Gastrocnemius medialis (tissue), 4 donors: ENCODE data around the gene ATF3. TPM values are rescaled to one million over a fixed set of nuclear protein-coding genes. Genes with fewer than 3 reads are reported as not detected.

Source experiments
- ATAC-seq, 2 donors: fragments of 150-250 bp; one replicate each; pipeline ENCODE4 v1.9.1; 2016
- DNase-seq, 2 donors: peaks; one replicate each; pipeline ENCODE4 v3.0.0-alpha.2; 2019
- H3K27ac ChIP-seq, 4 donors: fragments of 200-600 bp; sonication (generic); 1 replicate in 1 of 4; 2 replicates in 3 of 4; pipeline ENCODE4 v1.5.1; 2016 to 2018; ENCODE audit warnings: mild to moderate bottlenecking in 2 of 4, moderate library complexity in 1 of 4
- H3K27me3 ChIP-seq, 3 donors: fragments of 200-600 bp; sonication (generic) in 2 of 3; 1 replicate in 1 of 3; 2 replicates in 2 of 3; pipeline versions ENCODE4 v1.5.1 to v1.6.0; 2016 to 2019; ENCODE audit warnings: mild to moderate bottlenecking in 1 of 3, moderate library complexity in 1 of 3
- H3K36me3 ChIP-seq, 2 donors: fragments of 200-600 bp; sonication (generic) in 1 of 2; one replicate each; pipeline ENCODE4 v1.5.1; 2017 to 2018
- H3K4me1 ChIP-seq, 2 donors: fragments of 200-600 bp; sonication (generic) in 1 of 2; one replicate each; pipeline ENCODE4 v1.5.1; 2016 to 2017; ENCODE audit warnings: mild to moderate bottlenecking in 2 of 2
- H3K4me3 ChIP-seq, 4 donors: fragments of 200-600 bp; sonication (generic) in 3 of 4; 1 replicate in 1 of 4; 2 replicates in 3 of 4; pipeline ENCODE4 v1.5.1; 2016 to 2019; ENCODE audit warnings: mild to moderate bottlenecking in 2 of 4
- H3K9me3 ChIP-seq, 3 donors: fragments of 200-600 bp; sonication (generic) in 2 of 3; 1 replicate in 1 of 3; 2 replicates in 2 of 3; pipeline ENCODE4 v1.5.1; 2016 to 2019
- POLR2A ChIP-seq, 2 donors: fragments of 450-650 bp; IDR thresholded peaks; one replicate each; pipeline ENCODE4 v1.6.1; 2017; ENCODE audit warnings: antibody characterized with exemption in 2 of 2, mild to moderate bottlenecking in 2 of 2, moderate library complexity in 2 of 2
- in situ Hi-C, 4 donors: fragments of 200-750 bp; cut with MboI; loops; one replicate each; pipeline versions ENCODE4 v1.15.0 to v1.8.0; 2017; ENCODE audit warnings: low sequenced_read_pairs in 4 of 4
- intact Hi-C: fragments of 100-400 bp; cut with DNase I; formaldehyde crosslinking; loops from one replicate; pipeline ENCODE4 v1.15.1; 2023; ENCODE audit warnings: low total_unique reads
- total RNA-seq, 4 donors: library from RNA; depleted of rRNA; stranded (reverse); fragments of >200 nt; gene quantifications; one replicate each; pipeline versions ENCODE4 v1.1.0 to v1.2.3, GENCODE V29; 2016
- TF ChIP-seq, protein P1 (sequence below), 5 experiments: fragments of 450-650 bp in 3 of 5; fragments of 200-600 bp in 2 of 5; sonication (generic) in 2 of 5; IDR thresholded peaks in 4 of 5; conservative IDR thresholded peaks in 1 of 5; 1 replicate in 4 of 5; 2 replicates in 1 of 5; pipeline ENCODE4 v1.5.1; 2016 to 2019; ENCODE audit warnings: antibody characterized with exemption in 5 of 5, mild to moderate bottlenecking in 3 of 5, moderate library complexity in 3 of 5

Gene ATF3
- total RNA-seq, 4 donors from 2014 or later = 1.9 to 7.4 (median 7.2) TPM

DNA sequence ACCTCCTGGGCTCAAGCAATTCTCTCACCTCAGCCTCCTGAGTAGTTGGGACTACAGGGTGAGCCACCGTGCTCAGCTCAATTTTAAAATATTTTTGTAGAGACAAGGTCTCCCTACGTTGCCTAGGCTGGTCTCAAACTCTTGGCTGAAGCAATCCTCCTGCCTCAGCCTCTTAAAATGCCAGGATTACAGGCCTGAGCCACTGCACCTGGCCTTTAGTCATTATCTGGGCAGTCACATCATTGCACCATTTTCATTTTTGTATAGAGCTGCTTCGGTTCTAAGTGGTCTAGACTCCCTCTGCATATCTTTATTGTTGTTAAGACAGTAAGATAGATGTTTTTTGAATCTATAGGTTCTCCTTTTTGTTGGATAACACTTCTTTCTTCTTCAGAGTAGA lies 39.9 kb downstream of the ATF3 start:
- no peaks in the 10 kb centered on the region for H3K4me1 ChIP-seq
- no peaks in the 10 kb centered on the region for H3K27me3 ChIP-seq
- no peak for DNase-seq
- in situ Hi-C loops (no loop called here), intact Hi-C loops (no loop called here)
- no peak overlapping the region for H3K27ac ChIP-seq
- no peak for TF ChIP-seq POLR2A (IDR thresholded peaks at IDR 0.05)
- TF ChIP-seq, protein P1, sequence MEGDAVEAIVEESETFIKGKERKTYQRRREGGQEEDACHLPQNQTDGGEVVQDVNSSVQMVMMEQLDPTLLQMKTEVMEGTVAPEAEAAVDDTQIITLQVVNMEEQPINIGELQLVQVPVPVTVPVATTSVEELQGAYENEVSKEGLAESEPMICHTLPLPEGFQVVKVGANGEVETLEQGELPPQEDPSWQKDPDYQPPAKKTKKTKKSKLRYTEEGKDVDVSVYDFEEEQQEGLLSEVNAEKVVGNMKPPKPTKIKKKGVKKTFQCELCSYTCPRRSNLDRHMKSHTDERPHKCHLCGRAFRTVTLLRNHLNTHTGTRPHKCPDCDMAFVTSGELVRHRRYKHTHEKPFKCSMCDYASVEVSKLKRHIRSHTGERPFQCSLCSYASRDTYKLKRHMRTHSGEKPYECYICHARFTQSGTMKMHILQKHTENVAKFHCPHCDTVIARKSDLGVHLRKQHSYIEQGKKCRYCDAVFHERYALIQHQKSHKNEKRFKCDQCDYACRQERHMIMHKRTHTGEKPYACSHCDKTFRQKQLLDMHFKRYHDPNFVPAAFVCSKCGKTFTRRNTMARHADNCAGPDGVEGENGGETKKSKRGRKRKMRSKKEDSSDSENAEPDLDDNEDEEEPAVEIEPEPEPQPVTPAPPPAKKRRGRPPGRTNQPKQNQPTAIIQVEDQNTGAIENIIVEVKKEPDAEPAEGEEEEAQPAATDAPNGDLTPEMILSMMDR (IDR thresholded peaks at IDR 0.05 in 4 of 5, conservative IDR thresholded peaks at IDR 0.05 in 1 of 5) = no peak
- no peaks in the 10 kb centered on the region for H3K9me3 ChIP-seq
- no peak overlapping the region for H3K4me3 ChIP-seq
- ATAC-seq = no peak
- H3K36me3 ChIP-seq = no peaks in the 10 kb centered on the region

DNA sequence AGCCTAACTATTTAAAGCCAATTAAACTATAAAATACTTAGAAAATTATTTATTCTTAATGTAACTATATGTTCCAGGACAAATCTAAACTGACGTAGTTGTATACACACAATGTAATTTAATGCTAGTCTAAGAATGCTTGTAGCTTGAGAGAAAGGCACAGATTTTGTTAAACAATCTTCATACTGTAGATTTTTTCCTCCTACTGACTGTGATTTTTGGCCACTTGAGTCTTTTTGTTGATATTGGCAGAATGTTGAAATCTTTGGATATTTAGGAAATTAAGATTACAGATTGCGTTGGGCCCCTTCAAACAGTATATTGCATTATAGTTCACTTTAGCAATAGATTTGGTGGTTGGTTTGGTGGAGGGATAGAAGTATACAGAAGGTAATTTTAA lies 40.5 kb downstream of the ATF3 start:
- Histone ChIP-seq H3K27me3 (no peaks in the 10 kb centered on the region), H3K36me3 (no peaks in the 10 kb centered on the region), H3K9me3 (no peaks in the 10 kb centered on the region), H3K4me1 (no peaks in the 10 kb centered on the region), H3K27ac (no peak overlapping the region), H3K4me3 (no peak overlapping the region)
- no peak for ATAC-seq
- intact Hi-C loops (no loop called here), in situ Hi-C loops (no loop called here)
- no peak for DNase-seq
- TF ChIP-seq, protein P1 (IDR thresholded peaks at IDR 0.05 in 4 of 5, conservative IDR thresholded peaks at IDR 0.05 in 1 of 5) = no peak
- TF ChIP-seq POLR2A (IDR thresholded peaks at IDR 0.05) = no peak

DNA sequence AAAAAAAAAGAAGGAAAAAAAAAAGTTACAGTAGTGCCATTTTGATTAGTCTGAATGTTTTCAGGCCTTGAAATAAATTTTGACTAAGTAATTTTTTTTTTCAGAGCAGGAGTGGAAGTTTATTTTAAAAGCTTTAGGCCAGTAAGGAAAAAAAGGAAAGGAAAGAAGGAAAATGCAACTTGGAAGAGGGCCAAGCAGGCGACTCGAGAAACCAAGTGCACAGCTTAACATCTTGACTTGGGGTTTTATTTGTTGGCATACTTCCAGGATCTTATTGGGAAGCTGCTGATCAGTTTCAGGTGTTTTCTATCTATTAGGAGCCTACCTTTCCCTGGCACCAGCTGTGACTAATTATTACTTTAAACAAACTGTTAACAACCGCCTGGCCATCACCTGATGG lies 41.7 kb downstream of the ATF3 start:
- TF ChIP-seq, protein P1 (IDR thresholded peaks at IDR 0.05 in 4 of 5, conservative IDR thresholded peaks at IDR 0.05 in 1 of 5) = no peak
- TF ChIP-seq POLR2A (IDR thresholded peaks at IDR 0.05) = no peak
- no peaks in the 10 kb centered on the region for H3K36me3 ChIP-seq
- ATAC-seq = no peak
- no peak overlapping the region for H3K4me3 ChIP-seq
- no peak overlapping the region for H3K27ac ChIP-seq
- in situ Hi-C loops (loop anchor here in 1 of 4 donors (25.0 kb wide), 1 partner anchor 337 kb away; no protein-coding TSS in a partner anchor), intact Hi-C loops (no loop called here)
- DNase-seq = no peak
- H3K27me3 ChIP-seq = no peaks in the 10 kb centered on the region
- H3K9me3 ChIP-seq = no peaks in the 10 kb centered on the region
- no peaks in the 10 kb centered on the region for H3K4me1 ChIP-seq

DNA sequence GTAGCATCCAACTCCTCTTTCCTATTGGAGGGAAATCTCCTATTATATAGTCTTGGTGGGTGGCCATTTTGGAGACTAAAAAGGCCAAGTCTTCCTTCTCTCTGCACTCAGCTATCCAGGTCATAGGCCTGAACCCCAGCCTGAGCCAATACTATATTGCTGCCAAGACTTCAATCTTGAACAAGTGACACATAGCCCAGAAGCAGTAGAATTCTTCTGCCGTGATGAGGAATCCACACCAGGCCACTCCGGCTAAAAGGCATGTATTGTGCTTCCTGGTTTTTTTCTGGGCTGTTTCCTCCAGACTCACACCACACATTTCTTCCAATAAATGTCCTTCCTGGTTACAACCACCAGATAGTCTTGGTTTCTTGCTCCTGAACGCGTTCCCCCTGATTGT lies 43.0 kb downstream of the ATF3 start:
- Histone ChIP-seq H3K9me3 (no peaks in the 10 kb centered on the region), H3K4me1 (no peaks in the 10 kb centered on the region), H3K27ac (no peak overlapping the region), H3K36me3 (no peaks in the 10 kb centered on the region), H3K4me3 (no peak overlapping the region), H3K27me3 (no peaks in the 10 kb centered on the region)
- ATAC-seq = no peak
- TF ChIP-seq, protein P1 (IDR thresholded peaks at IDR 0.05 in 4 of 5, conservative IDR thresholded peaks at IDR 0.05 in 1 of 5) = no peak
- no peak for TF ChIP-seq POLR2A (IDR thresholded peaks at IDR 0.05)
- intact Hi-C loops (no loop called here), in situ Hi-C loops (loop anchor here in 1 of 4 donors (25.0 kb wide), 1 partner anchor 336 kb away; no protein-coding TSS in a partner anchor)
- no peak for DNase-seq

DNA sequence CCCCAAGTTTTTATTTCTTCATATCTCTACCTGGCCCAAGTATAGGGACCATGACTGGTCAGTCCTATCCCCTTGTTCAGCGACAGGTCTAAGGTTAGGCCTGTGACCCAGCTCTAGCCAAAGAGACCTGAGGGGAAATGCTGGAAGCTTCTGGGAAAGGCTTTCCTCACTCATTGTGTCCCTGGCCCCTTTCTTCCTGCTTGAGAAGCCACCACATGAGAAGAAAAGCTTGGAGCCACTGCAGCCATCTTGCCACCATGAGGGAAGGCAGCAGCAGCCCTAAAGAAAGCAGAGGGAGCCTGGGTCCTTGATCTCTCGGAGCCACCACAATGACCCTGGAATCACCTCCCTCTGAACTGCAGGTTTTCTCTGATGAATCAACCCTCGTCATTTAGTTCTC lies 43.4 kb downstream of the ATF3 start:
- H3K27ac ChIP-seq = no peak overlapping the region
- no peak for ATAC-seq
- no peaks in the 10 kb centered on the region for H3K4me1 ChIP-seq
- TF ChIP-seq, protein P1 (IDR thresholded peaks at IDR 0.05 in 4 of 5, conservative IDR thresholded peaks at IDR 0.05 in 1 of 5) = no peak
- TF ChIP-seq POLR2A (IDR thresholded peaks at IDR 0.05) = no peak
- no peaks in the 10 kb centered on the region for H3K27me3 ChIP-seq
- H3K9me3 ChIP-seq = no peaks in the 10 kb centered on the region
- no peak overlapping the region for H3K4me3 ChIP-seq
- intact Hi-C loops (no loop called here), in situ Hi-C loops (loop anchor here in 1 of 4 donors (25.0 kb wide), 1 partner anchor 335 kb away; no protein-coding TSS in a partner anchor)
- no peaks in the 10 kb centered on the region for H3K36me3 ChIP-seq
- DNase-seq = no peak
